Activated CD8-positive, alpha-beta memory T cell treated with anti-CD3 and anti-CD28 coated beads, Interleukin-2, amount 10 ng/mL, durations not matched to agents 7 days and 5 days (primary cell): ENCODE results near the gene STAT1. TPM values are rescaled to one million over a fixed set of nuclear protein-coding genes. Genes with fewer than 3 reads are reported as not detected.
"Not testable (repeated sequence)": the region's sequence is repeated elsewhere in the genome, so short reads cannot be mapped to it uniquely, and the experiment has no call there.

ENCODE experiments used
- ATAC-seq: fragments of 150-1000 bp; cut with Tn5 transposase; one replicate; pipeline ENCODE4 v1.10.0; 2021; ENCODE audit warnings: moderate library complexity
- CTCF ChIA-PET: fragments of 350-600 bp; sonication (Branson Sonifier 250); formaldehyde crosslinking; loops from one replicate; lab custom pipeline; 2021; ENCODE audit warnings: antibody characterized with exemption; lab: Charles Lee
- DNase-seq: peaks from one replicate; pipeline ENCODE4 v3.0.0-alpha.2; 2020
- H3K27ac Mint-ChIP-seq: one replicate; pipeline ENCODE4 v1.8.0; 2021; ENCODE audit warnings: mild to moderate bottlenecking, mixed read lengths
- H3K27me3 Mint-ChIP-seq: one replicate; pipeline ENCODE4 v1.8.0; 2021; ENCODE audit warnings: mixed read lengths
- H3K36me3 Mint-ChIP-seq: one replicate; pipeline ENCODE4 v1.8.0; 2021; ENCODE audit warnings: mild to moderate bottlenecking, mixed read lengths
- H3K4me1 Mint-ChIP-seq: one replicate; pipeline ENCODE4 v1.8.0; 2021; ENCODE audit warnings: mixed read lengths
- H3K4me3 Mint-ChIP-seq: one replicate; pipeline ENCODE4 v1.8.0; 2021; ENCODE audit warnings: mild to moderate bottlenecking, moderate library complexity, mixed read lengths
- H3K9me3 Mint-ChIP-seq: one replicate; pipeline ENCODE4 v1.8.0; 2022; ENCODE audit warnings: low read depth, mixed read lengths
- total RNA-seq, 2 experiments: library from RNA; stranded (reverse); gene quantifications; one replicate each; pipeline ENCODE4 v1.2.3, GENCODE V29; 2021

The STAT1 gene
- total RNA-seq, 2 experiments from 2014 or later = 385 to 515 TPM

DNA sequence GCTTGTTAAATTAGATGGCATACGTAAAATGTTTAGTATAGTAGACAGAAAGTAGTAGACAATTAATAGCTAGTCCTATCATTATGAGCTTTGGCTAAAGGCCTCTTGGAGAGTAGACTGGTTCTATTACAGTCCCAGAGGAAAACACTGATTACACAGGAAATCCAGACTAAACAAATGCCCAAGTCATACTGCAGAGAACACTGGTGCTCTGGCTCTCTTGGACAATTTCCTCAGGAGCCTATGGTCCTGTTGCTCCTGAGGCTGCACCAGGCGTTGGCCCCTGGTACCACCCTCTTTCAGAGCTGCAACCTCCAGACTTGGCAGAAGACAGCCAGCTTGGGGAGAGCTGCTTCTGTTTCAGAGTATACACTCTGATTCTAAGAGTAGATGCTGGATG lies 41.8 kb downstream of the STAT1 start:
- no peak overlapping the region for H3K27ac Mint-ChIP-seq
- CTCF ChIA-PET = no interaction called here
- peaks cover 31% of the 10 kb centered on the region for H3K4me1 Mint-ChIP-seq
- peaks cover 86% of the 10 kb centered on the region for H3K36me3 Mint-ChIP-seq
- no peaks in the 10 kb centered on the region for H3K9me3 Mint-ChIP-seq
- no peaks in the 10 kb centered on the region for H3K27me3 Mint-ChIP-seq
- DNase-seq (no peak), ATAC-seq (no peak)
- no peak overlapping the region for H3K4me3 Mint-ChIP-seq

DNA sequence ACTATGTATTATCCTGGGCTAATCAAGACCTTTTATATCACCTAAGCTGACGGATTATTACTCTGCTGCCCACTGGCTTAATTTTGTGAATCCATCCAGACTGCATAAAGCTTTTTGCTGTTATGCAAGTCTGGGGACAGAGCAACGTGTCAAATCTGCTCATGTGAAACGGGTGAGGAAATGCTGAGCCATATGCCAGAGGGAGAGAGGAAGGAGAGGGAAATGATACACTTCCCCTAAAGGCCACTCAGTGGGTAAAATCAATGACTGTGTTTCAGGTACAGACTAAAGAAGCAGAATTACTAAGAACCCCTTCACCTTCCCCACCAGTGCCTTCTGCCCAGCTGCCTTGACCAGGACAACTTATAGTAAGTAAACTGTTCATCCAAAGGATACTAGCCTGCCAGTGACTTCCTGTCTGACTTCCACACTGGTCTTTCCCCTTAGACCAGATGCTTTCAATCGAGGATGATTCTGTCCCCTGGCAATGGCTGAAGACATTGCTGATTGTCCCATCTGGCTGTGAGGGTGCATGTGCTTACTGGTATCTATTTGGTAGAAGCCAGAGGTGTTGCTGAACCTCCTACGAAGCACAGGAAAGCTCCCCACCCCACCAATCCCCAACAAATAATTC lies 43.0 kb downstream of the STAT1 start:
- CTCF ChIA-PET = interaction anchor here (1.0 to 1.9 kb wide), 2 partner anchors 9 to 67 kb away, joined by 3 to 4 read pairs; no protein-coding TSS in a partner anchor
- peak overlapping the region; percentile 69 for H3K27ac Mint-ChIP-seq
- peaks cover 88% of the 10 kb centered on the region for H3K36me3 Mint-ChIP-seq
- peaks cover 30% of the 10 kb centered on the region for H3K4me1 Mint-ChIP-seq
- no peak overlapping the region for H3K4me3 Mint-ChIP-seq
- no peaks in the 10 kb centered on the region for H3K9me3 Mint-ChIP-seq
- no peaks in the 10 kb centered on the region for H3K27me3 Mint-ChIP-seq
- ATAC-seq (no peak), DNase-seq (no peak)

DNA sequence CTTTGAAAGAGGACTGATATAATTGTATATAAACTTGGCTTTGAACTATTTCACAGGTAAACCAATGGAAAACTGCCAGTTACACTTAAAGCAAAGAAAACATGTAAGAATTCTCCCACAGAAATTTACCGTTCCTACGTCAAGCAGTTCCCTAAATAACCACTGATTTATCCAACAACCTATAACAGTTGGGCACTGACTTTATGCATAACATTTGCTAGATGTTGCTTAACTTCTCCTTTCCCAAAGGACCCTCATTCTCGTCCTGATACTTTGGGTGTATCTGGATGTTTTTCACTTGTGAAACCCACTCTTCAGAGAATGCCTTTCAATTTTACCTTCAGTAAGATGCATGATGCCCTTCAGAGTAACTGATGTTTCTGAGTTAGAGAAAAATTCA lies 43.8 kb downstream of the STAT1 start:
- H3K9me3 Mint-ChIP-seq = no peaks in the 10 kb centered on the region
- ATAC-seq (no peak), DNase-seq (no peak)
- peaks cover 85% of the 10 kb centered on the region for H3K36me3 Mint-ChIP-seq
- no peaks in the 10 kb centered on the region for H3K27me3 Mint-ChIP-seq
- CTCF ChIA-PET = interaction anchor here (1.9 kb wide), 1 partner anchor 10 kb away, joined by 4 read pairs; no protein-coding TSS in a partner anchor
- peak overlapping the region; percentile 50 for H3K27ac Mint-ChIP-seq
- H3K4me1 Mint-ChIP-seq = peaks cover 30% of the 10 kb centered on the region
- H3K4me3 Mint-ChIP-seq = no peak overlapping the region

DNA sequence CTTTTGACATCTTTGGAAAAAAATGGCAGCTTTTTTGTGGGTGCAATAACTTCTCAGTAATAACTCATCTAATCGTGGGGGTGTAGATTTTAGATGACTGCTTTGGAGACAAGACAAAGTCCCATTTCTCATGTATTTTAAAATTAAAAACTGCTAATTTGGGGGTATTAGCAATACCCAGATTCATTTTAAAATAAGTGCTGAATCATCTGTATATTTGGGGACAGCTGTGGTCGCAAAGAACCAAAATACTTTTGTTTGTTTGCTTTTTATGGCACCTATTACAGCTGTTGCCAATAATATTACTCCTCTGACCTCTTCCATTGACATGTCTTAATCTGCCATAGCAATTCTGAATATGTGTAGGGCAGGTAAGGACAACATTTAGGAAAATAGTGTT lies 45.4 kb downstream of the STAT1 start:
- H3K27me3 Mint-ChIP-seq = no peaks in the 10 kb centered on the region

DNA sequence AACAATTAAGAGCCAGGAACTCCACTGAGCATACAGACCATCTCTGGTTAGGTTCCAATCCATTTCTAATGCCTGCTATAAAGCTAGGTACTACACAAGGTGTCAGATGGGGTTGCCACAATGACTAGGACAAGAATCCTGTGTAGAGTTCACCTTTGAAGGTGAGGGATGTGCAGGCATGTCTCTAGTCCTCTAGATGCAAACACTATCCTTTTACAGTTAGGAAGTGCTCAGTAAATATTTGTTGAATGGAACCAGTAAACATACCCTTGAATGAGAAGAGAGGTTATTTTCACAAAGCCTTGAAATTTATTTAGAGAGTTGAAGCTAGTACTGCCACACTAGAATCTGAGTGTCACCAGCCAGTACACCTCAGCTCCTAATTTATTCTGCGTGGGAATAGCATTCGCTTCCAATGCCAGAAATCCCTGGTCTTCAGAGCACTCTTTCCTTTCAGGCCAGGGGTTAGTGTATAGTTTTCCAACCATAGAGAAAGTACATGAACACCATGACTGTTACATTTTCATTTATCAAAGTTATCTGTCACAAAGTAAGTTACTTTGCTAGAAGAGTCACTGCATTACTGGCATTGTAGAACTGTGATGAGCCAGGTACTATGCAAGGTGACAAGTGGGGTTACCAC lies 48.3 kb downstream of the STAT1 start:
- Mint-ChIP-seq H3K27me3 (no peaks in the 10 kb centered on the region), H3K4me1 (peaks cover 29% of the 10 kb centered on the region), H3K4me3 (no peak overlapping the region), H3K9me3 (no peaks in the 10 kb centered on the region), H3K27ac (no peak overlapping the region), H3K36me3 (peaks cover 83% of the 10 kb centered on the region)
- CTCF ChIA-PET = no interaction called here
- ATAC-seq (no peak), DNase-seq (no peak)

More for the DNA sequence above, 45.4 kb downstream of the STAT1 start:
- no peaks in the 10 kb centered on the region for H3K9me3 Mint-ChIP-seq
- DNase-seq (no peak), ATAC-seq (no peak)
- H3K4me1 Mint-ChIP-seq = peaks cover 33% of the 10 kb centered on the region
- peaks cover 85% of the 10 kb centered on the region for H3K36me3 Mint-ChIP-seq
- CTCF ChIA-PET = interaction anchor here (1.4 to 1.5 kb wide), 2 partner anchors 11 to 187 kb away, joined by 3 read pairs; no protein-coding TSS in a partner anchor
- H3K27ac Mint-ChIP-seq = no peak overlapping the region
- H3K4me3 Mint-ChIP-seq = no peak overlapping the region

DNA sequence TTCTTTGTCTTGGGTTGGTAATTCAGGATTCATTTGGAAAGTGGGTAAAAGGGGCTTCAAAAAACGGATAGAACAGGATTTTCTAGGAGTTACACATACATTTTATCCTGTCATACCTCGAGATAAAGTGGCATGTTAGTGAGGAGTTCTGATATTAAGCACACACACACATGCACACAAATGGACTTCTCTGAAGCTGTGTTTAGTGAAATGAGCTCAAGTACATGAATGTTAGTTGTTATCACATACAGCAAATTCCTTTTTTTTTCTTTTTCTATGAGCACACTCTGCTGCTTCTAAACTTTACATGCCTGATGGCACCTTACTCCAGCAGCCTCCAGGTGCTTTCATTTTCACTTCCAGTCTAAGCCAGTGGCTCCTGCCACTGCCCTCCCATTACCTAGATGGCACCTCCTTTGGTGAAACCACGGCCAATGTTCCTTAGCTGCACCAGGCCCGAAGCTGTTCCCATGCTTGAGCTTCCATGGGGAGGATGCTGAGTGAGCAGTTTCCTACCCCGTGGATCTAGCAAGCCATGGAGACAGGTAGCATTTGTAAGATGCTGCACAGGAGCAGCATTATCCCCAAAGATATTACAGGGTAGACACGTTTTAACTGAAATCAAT lies 49.7 kb downstream of the STAT1 start:
- CTCF ChIA-PET = no interaction called here
- Mint-ChIP-seq H3K4me1 (peaks cover 22% of the 10 kb centered on the region), H3K9me3 (no peaks in the 10 kb centered on the region), H3K4me3 (no peak overlapping the region), H3K27me3 (no peaks in the 10 kb centered on the region), H3K36me3 (peaks cover 72% of the 10 kb centered on the region), H3K27ac (peak overlapping the region; percentile 63)
- DNase-seq (no peak), ATAC-seq (peak; percentile 41)

DNA sequence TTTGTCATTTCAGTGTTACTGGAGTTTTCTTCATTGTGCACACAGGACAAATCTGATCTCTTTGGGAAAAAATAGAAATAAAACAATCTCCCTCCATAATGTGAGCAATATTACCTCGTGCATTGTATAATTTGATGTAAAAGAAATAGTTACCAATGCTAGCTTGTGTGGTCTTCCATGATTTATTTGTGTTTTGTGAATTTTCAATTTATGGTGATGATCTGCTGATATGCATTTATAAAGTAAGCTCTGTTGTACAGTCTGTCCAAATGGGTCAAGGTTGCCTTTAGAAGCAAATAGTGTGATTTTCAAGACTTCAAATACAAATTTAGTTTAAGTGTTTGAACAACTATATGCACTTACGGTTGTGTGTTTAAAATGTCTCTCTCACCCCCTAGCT lies 50.9 kb downstream of the STAT1 start:
- CTCF ChIA-PET = no interaction called here
- ATAC-seq (no peak), DNase-seq (no peak)
- Mint-ChIP-seq H3K27ac (peak overlapping the region; percentile 25), H3K36me3 (peaks cover 69% of the 10 kb centered on the region), H3K4me3 (no peak overlapping the region), H3K9me3 (no peaks in the 10 kb centered on the region), H3K4me1 (peaks cover 20% of the 10 kb centered on the region), H3K27me3 (no peaks in the 10 kb centered on the region)

DNA sequence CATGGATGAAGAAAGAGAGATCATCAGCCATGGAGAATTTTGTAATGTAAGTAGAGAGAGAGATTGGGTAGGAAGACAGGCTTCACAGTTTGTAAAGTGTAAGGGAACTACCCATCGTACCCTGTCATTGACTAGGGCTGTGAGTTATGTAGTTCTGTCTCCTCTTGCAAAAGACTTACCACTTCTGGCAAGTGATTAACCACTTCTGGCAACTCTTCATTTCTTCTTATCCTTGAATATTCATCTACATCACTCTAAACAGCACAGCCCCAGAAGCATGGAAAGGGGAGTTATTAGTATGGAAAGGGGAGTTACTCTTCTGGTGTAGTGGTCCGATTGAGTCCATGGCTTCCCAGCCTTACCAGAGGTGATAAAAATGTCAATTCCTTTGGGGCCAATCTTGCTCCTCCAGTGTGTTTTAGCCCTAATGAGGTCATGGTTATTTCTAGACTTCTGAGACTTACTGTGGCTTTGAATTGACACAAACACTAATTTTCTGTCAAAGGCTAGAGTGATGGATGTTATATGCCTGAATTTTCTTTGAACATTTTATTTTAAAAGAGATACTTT lies 52.0 kb downstream of the STAT1 start:
- H3K4me1 Mint-ChIP-seq = peaks cover 17% of the 10 kb centered on the region
- peak overlapping the region; percentile 73 for H3K27ac Mint-ChIP-seq
- no peak overlapping the region for H3K4me3 Mint-ChIP-seq
- no peaks in the 10 kb centered on the region for H3K9me3 Mint-ChIP-seq
- H3K36me3 Mint-ChIP-seq = peaks cover 65% of the 10 kb centered on the region
- no peaks in the 10 kb centered on the region for H3K27me3 Mint-ChIP-seq
- no peak for DNase-seq
- no peak for ATAC-seq
- CTCF ChIA-PET = interaction anchor here (2.7 kb wide), 1 partner anchor 11 kb away, joined by 6 read pairs; no protein-coding TSS in a partner anchor

DNA sequence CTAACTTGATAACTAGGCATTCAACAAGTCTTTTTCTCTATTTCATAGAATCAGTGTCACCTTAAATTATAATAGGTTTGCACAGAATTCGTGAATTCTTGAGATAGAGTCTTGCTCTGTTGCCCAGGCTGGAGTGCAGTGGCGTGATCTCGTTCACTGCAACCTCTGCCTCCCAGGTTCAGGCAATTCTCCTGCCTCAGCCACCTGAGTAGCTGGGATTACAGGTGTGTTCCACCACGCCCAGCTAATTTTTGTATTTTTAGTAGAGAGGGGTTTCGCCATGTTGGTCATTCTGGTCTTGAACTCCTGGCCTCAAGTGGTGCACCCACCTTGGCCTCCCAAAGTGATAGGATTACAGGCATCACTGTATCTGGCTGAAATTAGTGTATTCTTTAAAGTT lies 52.9 kb downstream of the STAT1 start:
- Mint-ChIP-seq H3K36me3 (peaks cover 66% of the 10 kb centered on the region), H3K4me1 (peaks cover 15% of the 10 kb centered on the region)
- CTCF ChIA-PET = interaction anchor here (1.4 to 2.7 kb wide), 2 partner anchors 10 to 110 kb away, joined by 5 to 6 read pairs; no protein-coding TSS in a partner anchor
- H3K27ac Mint-ChIP-seq, H3K9me3 Mint-ChIP-seq, DNase-seq, H3K4me3 Mint-ChIP-seq, H3K27me3 Mint-ChIP-seq, ATAC-seq: not testable (repeated sequence)

DNA sequence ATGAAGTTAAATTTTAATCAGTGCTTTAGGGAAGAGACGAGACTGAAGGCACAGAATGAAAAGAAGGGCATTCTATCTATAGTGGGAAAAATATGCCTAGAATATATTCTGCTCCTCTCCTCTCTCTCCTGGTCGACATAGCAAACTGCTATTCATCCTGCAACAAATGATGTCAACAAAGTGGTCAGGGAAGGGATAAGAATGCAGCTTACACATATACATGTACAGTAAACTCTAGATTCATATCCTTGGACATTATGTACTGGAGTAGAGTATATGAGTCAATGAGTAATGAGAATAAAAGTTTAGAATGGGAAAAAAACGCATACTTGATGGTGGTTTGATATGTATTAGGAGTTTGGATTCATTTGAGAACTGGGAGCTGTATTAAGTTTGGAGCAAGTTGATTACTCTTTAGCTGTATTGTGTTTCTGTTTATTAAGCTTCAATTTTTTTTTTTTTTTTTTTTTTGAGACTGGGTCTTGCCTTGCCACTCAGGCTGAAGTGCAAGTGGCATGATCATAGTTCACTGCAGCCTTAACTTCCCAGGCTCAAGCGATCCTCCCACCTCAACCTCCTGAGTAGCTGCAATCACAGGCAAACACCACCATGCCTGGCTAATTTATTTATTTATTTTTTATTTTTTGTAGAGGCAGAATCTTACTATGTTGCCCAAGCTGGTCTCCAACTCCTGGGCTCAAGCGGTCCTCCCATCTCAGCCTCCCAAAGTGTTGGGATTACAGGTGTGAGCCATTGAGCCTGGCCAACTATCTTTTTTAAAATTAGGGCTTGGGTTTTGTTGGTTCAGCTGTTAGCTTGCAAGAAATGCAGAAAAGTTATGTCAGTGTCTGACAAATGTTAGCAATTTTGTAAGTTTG lies 53.8 kb downstream of the STAT1 start:
- H3K36me3 Mint-ChIP-seq = peaks cover 66% of the 10 kb centered on the region
- H3K4me3 Mint-ChIP-seq = no peak overlapping the region
- peak overlapping the region; percentile 31 for H3K27ac Mint-ChIP-seq
- CTCF ChIA-PET = interaction anchor here (0.6 to 2.7 kb wide), 3 partner anchors 9 to 179 kb away, joined by 3 to 6 read pairs (median 5); no protein-coding TSS in a partner anchor
- no peaks in the 10 kb centered on the region for H3K9me3 Mint-ChIP-seq
- DNase-seq (no peak), ATAC-seq (peak; percentile 21)
- peaks cover 12% of the 10 kb centered on the region for H3K4me1 Mint-ChIP-seq
- H3K27me3 Mint-ChIP-seq = no peaks in the 10 kb centered on the region

DNA sequence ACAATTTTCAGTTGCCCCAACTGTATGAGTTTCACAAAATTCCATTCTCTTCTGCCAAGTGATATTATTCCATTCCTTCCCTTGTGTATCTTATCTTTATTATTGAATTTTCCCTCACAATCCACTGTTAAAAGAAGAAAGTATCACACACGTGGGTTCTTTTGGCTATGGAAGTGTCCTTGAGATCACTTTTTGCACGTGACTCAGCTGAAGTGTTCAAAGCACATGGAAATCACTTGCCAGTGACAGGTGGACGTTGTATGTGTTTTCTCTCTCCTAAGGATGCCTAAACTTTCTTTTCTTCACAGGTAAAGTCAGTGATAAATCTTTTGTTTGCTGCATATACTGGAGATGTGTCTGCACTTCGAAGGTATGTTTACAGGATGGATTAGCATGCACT lies 60.7 kb downstream of the STAT1 start:
- H3K4me1 Mint-ChIP-seq = peaks cover under 1% of the 10 kb centered on the region
- ATAC-seq (no peak), DNase-seq (no peak)
- H3K9me3 Mint-ChIP-seq = no peaks in the 10 kb centered on the region
- H3K4me3 Mint-ChIP-seq = no peak overlapping the region
- H3K27ac Mint-ChIP-seq = no peak overlapping the region
- CTCF ChIA-PET = no interaction called here
- H3K36me3 Mint-ChIP-seq = peaks cover 21% of the 10 kb centered on the region
- no peaks in the 10 kb centered on the region for H3K27me3 Mint-ChIP-seq

DNA sequence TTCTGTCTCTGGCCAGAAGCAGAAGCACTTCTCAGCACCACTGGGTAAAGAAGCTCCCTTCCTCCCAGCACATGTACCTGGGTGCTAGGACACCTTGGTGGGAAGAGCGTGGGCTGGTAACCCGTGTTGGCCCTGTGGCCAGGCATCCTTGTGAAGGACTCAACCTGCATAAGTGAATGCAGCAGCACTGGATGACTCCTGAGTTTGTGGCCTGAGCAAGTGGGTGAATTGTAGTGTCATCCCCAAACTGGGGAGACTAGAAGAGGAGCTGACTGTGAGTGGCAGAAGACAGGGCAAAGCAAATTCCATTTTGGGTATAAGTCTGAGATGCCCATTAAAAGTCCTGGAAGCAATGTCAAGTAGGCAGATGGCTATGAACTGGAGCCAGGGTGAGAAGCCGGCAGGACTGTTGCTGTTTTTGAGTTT lies 63.4 kb downstream of the STAT1 start:
- Mint-ChIP-seq H3K36me3 (peaks cover 3% of the 10 kb centered on the region), H3K27me3 (no peaks in the 10 kb centered on the region), H3K27ac (no peak overlapping the region), H3K4me1 (peaks cover 13% of the 10 kb centered on the region), H3K4me3 (no peak overlapping the region), H3K9me3 (no peaks in the 10 kb centered on the region)
- DNase-seq (no peak), ATAC-seq (no peak)
- CTCF ChIA-PET = interaction anchor here (0.7 to 1.6 kb wide), 2 partner anchors 11 to 170 kb away, joined by 4 to 6 read pairs; no protein-coding TSS in a partner anchor
